ENCODE data around the gene HSP90AB1.

The HSP90AB1 gene

DNA sequence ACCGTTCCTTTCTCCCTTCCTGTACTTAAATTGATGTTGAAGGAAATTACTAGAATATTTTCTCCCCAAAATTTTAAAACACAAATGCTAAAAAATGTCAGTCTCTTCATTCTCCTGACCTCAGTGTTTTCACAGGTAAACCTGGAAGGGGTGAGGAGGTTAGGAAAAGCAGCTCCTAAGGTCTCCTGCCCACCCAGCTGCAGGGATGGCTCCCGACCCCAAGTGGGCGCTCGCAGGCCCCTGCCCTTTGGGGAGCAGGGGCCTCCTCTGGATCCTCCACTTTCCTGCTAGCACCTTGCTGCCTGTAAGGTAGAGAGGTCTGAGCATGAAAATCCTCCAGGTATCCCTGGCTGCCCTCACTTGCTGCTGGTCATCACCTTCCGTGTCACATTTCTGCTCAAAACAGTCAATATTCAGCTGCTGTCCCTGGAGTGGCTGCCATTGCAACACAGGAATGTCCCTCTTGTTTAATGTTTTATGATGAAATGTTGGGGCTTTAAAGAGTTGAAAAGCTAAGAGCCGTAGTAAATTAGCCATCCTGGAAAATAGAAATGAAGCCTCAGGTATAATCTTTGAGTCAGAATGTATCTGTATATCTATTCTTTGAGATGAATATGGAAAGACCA is 10.9 kb upstream of the HSP90AB1 start:
- DNase-seq (ENCODE audit: low read depth): no peak

DNA sequence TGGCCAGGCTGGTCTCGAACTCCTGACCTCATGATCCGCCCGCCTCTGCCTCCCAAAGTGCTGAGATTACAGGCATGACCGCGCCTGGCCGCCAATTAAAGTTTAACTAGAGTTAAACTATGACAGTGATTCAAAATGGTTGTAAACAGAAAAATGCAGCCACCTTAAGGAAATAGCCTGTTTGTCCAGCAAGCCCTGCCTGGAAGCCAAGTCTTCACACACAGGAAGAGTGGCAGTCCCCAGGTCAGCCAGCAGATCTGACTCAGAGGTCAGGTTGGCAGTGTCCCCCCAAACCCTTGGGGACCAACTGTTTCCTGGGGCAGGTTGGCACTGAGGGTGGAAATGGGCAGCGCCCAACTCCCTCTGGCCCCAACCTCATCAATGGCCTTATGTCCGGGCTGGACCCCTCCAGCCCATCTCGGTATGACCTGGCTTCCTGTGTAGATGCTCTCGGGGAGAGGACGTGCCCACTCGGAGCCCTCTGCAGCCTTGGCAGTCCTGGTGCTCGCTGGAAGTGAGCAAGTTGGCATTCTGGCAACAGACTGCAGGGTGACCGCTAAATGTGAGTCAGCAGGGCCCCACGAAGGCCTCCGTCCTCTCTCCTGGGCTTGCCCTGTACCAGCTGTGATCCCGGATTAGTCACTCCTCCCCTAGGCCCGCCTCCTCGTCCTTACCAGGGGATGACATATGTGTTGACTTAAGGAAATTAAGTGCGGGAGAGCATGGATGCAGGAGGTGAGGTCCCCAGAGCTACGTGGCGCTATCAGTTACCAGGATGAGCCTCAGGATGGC is 9.7 kb upstream of the HSP90AB1 start:
- DNase-seq (ENCODE audit: low read depth): peak; percentile 95

DNA sequence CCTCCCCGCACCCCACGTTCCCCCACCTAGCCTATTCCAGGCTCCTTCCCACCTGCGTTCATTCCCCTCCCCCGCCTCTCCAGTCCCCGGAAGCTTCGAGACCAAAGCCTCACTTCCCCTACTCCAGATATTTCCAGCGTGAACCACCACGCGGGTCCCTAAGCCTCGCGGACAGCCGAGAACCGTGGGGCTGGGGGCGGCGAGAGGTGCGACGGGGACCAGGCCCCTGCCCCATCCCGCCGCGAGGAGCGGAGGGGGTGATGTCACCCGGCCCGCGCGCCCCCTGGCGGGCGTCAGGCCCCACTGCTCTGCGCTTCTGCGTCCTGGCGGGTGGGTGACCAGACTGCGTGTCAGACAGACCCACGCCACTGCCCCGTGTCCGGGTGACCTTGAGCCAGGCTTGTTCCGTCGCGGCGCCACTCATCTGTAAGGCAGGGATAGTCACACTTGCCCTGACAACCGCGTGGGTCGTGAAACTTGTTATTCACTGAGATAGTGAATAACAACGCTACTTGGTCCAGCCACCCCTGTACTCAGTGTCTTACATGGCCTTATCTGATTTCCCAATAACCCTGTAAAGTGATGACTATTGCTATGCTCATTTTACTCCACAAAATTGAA is 9.0 kb upstream of the HSP90AB1 start:
- peak; percentile 44 for DNase-seq (ENCODE audit: low read depth)

DNA sequence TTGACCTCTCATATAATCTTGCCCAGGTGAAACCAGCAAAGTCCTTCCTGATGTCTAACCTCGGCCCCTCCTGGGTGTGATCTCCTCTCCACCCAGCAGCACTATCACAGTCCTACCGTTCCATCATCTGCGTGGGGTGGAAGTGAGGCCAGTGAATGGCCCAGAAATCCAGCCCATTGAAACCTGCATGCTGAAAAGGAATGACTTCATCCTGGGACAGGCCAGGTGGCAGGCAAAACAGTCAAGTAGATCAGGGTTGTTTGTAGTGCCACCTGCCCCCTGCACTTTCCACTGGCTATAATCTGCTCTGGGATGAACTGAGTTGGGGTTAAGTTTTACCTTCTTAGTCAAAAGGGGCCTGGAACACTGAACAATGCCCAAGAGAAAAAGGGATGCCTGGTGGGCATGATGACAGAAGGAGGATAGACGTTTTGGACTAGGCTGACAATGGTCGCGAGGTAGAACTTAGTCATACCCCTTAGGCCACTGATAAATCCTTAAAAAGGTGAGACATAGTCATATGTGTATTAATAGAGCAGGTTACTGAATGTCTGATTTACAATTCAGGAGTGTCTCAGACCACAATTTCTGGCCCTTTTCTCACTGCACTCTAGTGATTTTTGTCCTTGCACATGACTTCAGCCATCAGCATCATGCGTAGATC is 8.1 kb upstream of the HSP90AB1 start:
- no peak for DNase-seq (ENCODE audit: low read depth)

DNA sequence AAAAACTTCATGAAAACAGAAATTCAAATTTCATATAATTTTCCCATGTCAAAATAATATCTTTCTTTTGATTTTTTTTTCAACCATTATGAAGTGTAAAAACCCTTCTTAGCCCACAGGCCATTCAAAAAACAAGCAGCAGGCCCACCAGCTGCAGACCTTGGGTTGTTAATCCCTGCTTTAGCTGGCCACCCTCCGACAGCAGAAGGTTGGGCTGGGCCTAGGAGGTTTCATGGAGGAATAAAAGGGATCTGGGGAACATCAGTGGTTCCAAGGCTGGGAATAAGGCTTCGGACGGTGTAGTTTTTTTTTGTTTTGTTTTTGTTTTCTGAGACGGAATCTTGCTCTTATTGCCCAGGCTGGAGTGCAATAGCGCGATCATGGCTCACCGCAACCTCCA is 3.6 kb upstream of the HSP90AB1 start:
- no peak for DNase-seq (ENCODE audit: low read depth)

DNA sequence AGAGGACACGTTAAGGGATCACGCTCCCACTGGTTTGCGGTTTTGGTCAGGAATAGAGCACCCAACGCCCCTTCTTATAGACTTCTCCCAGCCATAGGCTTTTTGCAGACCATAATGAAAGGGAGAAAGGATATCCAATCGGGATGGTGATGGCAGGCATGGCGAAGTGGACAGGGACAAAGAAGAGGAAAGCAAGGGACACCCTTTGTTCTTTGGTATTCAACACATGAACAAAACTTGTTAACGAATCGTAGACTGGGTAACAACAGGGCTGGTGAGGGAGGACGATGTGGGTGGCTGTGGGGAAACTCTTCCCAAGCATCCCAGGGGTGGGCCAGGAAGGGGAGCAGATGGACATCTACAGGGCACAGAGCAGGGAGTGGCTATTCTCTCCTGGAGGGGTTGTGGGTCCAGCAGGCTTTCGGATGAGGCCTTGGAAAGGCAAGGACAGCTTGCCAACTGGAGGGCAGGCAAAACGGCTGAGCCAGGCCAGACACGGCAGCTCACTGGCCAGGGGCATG is 1.4 kb upstream of the HSP90AB1 start:
- no peak for DNase-seq (ENCODE audit: low read depth)

DNA sequence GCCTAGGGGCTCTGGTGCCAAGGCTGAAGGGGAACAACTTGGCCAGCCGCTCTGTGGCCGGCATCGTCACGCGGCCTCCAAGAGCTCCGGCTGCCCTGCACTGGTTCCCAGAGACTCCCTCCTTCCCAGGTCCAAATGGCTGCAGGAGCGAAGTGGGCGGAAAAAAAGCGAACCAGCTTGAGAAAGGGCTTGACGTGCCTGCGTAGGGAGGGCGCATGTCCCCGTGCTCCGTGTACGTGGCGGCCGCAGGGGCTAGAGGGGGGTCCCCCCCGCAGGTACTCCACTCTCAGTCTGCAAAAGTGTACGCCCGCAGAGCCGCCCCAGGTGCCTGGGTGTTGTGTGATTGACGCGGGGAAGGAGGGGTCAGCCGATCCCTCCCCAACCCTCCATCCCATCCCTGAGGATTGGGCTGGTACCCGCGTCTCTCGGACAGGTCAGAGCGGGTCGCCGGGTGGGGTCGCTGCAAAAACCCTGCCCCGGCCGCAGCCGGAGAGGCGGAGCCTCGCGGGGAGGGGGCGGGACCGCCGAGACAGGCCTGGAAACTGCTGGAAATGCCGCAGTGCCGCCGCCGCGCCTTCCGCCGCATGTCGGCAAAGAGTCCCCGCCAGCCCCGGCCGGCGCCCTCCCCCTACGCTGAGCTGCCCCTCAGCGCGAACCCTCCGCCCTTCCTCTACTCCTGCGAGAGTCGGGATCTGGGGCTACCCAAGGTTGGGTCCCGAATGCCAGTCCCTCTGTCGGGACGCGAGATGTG is 814 bp upstream of the HSP90AB1 start:
- peak; percentile 79 for DNase-seq (ENCODE audit: low read depth)

DNA sequence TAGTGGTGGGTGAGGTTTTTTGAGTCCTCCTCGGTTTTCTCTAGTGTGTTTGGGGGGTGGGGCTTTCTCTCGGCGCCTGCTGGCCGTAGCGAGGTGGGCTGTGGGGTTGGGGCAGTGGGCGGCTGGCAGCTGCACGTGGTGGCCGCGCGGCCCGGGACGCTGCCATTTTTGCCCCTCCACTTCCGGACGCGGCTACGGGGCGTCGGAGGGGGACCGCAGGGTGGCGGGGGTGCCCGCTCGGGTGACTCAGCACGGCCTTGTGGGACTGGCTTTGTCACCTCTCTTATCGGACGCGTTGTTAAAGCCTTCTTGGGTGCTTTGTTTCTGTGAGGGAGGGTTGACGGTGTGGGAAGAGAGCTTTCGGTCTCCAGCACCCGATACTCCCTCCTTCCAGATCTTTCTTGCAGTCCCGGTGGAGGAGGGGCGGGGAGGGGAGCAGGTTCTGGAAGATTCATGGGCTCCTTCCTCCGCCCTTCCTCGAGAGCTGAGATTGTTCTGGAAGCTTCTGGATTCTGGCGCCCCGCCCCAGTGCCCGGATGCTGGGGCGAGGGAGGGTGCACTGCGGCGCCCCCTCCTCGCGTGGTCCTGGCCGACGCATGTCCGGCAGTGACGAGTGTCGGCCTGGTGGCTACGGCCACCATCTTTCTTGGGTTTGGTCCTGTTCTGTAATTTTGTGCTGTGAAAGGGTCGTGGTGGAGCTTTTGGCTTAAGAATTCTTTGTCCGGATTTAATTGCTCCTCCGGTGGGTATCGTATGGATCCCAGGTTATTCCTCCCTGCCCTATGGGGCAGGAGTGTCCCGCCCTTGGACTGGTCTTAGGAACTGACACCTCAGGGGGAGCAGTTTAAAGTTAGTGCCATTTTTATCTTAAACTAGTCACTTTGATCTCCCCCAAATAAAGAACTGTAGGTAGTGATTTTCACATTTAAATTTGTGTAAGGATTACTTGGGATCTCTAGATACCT is 719 bp downstream of the HSP90AB1 start:
- DNase-seq (ENCODE audit: low read depth): peak; percentile 58

DNA sequence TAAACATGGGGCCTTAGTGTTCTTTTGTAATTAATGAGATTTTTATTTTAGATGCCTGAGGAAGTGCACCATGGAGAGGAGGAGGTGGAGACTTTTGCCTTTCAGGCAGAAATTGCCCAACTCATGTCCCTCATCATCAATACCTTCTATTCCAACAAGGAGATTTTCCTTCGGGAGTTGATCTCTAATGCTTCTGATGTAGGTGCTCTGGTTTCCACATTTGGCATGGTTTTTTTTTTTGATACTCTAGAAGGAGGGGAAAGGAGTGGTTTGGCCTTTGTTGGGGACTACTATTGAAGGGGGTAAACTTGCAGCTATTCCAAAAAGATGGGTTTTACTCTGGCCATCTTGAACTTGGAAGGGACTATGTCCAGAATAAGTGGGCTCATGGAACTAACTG is 1.7 kb downstream of the HSP90AB1 start:
- no peak for DNase-seq (ENCODE audit: low read depth)

DNA sequence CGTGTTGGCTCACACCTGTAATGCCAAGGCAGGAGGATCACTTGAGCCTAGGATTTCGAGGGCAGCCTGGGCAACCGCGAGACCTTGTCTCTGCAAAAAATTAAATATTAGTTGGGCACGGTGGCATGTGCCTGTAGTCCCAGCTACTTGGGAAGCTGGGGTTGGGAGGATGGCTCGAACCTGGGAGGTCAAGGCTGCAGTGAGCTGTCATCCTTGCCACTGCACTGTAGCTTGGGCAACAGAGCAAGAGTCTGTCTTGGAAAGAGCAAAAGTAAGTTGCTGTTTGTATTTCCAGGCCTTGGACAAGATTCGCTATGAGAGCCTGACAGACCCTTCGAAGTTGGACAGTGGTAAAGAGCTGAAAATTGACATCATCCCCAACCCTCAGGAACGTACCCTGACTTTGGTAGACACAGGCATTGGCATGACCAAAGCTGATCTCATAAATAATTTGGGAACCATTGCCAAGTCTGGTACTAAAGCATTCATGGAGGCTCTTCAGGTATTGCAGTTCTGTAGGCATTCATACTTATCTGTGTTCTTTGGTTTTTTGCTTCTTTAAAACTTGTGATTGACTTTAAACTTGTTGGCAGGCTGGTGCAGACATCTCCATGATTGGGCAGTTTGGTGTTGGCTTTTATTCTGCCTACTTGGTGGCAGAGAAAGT is 2.3 kb downstream of the HSP90AB1 start:
- no peak for DNase-seq (ENCODE audit: low read depth)

DNA sequence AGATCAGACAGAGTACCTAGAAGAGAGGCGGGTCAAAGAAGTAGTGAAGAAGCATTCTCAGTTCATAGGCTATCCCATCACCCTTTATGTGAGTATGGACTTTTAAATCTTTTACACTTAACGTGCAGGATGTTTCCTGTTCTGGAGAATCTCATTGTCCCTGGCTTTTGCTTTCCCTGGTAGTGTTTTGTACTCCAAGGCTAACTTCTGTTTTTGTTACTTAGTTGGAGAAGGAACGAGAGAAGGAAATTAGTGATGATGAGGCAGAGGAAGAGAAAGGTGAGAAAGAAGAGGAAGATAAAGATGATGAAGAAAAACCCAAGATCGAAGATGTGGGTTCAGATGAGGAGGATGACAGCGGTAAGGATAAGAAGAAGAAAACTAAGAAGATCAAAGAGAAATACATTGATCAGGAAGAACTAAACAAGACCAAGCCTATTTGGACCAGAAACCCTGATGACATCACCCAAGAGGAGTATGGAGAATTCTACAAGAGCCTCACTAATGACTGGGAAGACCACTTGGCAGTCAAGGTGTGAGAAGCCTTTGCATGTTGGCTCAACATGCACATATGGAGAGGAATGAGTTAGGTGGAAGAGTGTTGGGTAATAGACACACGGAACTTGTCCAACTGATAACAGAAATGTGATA is 3.3 kb downstream of the HSP90AB1 start:
- no peak for DNase-seq (ENCODE audit: low read depth)

DNA sequence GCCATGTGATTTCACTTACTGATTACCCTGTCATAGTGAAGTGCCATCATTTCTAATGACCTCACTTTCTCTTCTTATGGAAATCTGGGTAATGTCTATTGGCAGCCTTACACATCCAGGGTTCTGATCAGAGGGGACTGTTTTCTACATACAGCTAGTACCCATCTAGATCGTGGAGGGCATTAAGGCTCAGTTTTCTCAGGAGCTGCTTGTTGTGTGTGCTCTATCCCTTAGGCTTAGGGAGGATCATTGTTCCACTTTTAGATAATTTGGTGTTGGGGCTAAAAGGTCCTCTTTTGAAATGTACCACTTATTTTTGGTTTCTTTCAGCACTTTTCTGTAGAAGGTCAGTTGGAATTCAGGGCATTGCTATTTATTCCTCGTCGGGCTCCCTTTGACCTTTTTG is 3.8 kb downstream of the HSP90AB1 start:
- no peak for DNase-seq (ENCODE audit: low read depth)

DNA sequence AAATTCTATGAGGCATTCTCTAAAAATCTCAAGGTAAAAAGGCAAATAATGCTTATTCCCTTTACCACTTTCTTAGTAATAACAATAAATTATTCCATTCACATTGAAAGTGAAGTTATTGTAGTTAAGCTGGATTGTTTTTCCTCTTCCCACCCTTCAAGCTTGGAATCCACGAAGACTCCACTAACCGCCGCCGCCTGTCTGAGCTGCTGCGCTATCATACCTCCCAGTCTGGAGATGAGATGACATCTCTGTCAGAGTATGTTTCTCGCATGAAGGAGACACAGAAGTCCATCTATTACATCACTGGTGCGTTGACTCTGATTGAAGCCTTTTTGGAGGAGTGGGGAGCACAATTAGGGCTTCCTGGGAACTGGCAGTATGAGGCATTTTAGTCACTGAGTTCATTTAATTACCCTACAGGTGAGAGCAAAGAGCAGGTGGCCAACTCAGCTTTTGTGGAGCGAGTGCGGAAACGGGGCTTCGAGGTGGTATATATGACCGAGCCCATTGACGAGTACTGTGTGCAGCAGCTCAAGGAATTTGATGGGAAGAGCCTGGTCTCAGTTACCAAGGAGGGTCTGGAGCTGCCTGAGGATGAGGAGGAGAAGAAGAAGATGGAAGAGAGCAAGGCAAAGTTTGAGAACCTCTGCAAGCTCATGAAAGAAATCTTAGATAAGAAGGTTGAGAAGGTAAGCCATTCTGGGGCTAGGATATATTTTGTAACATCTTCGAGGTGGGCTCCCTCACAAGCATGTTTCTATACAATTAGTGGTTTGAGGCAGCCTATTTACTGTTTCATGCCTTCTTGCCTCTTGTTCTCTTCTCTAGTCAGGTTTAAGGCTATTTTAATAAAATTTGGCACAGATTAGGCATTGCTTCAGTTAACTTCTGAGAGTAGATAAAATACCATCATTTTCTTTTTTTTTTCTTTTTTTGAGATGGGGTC is 4.9 kb downstream of the HSP90AB1 start:
- DNase-seq (ENCODE audit: low read depth): no peak

DNA sequence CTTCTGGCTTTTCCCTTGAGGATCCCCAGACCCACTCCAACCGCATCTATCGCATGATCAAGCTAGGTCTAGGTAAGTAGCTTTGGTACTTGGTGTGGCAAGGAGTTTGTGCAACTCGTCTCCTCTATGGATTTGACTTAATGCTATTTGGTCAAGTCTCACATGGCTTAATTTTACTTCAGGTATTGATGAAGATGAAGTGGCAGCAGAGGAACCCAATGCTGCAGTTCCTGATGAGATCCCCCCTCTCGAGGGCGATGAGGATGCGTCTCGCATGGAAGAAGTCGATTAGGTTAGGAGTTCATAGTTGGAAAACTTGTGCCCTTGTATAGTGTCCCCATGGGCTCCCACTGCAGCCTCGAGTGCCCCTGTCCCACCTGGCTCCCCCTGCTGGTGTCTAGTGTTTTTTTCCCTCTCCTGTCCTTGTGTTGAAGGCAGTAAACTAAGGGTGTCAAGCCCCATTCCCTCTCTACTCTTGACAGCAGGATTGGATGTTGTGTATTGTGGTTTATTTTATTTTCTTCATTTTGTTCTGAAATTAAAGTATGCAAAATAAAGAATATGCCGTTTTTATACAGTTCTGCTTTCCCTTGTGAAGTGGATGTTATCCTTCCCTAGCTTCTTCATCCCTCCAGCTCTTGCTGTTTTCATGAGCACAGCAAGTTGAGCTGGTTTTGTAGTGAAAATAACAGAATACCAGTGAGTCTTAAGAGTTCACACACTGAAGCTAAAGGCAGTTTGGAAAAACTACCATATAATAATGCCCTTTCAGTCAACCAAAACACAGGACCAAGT is 6.6 kb downstream of the HSP90AB1 start:
- DNase-seq (ENCODE audit: low read depth): no peak

DNA sequence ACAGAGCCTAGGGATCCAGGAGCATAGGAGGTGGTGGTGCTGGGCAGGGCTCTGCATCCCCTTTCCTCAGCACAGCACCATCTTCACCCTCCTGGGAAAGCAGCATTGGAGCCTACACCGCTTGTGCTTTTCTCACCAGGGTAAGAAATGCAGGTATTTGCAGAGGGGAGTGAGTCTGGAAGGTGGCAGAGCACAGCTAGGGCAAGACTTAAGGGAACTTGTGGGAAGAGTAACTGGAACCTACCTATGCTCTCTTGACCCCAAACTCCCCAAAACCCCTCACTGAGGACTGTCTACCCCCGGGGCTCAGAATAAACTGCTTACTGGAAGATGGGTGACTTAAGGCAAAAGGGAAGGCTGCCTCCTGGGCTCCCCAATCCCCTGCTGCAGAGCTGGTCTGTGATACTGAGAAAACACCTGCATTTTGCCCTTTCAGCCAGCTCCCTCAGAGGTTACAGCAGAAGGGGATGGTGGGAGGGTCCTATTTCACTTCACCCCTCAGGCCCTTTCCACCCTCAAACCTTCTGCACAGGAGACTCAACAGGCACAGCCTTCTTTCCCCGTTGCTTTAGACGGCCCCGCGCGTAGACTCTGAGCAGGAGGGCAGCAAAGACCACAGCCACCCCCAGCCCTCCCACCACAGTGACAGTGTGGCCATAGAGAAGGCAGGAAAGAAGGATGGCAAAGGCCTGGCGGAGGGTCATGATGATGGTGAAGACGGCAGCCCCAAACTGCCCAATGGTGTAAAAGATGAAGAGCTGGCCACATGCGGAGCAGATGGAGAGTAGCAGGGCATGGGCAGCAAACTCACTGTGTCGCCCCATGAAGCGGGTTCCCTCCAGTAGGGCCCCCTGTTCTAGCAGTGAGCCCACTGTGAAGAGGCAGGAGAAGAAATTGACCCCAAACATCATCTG is 7.5 kb downstream of the HSP90AB1 start:
- no peak for DNase-seq (ENCODE audit: low read depth)

DNA sequence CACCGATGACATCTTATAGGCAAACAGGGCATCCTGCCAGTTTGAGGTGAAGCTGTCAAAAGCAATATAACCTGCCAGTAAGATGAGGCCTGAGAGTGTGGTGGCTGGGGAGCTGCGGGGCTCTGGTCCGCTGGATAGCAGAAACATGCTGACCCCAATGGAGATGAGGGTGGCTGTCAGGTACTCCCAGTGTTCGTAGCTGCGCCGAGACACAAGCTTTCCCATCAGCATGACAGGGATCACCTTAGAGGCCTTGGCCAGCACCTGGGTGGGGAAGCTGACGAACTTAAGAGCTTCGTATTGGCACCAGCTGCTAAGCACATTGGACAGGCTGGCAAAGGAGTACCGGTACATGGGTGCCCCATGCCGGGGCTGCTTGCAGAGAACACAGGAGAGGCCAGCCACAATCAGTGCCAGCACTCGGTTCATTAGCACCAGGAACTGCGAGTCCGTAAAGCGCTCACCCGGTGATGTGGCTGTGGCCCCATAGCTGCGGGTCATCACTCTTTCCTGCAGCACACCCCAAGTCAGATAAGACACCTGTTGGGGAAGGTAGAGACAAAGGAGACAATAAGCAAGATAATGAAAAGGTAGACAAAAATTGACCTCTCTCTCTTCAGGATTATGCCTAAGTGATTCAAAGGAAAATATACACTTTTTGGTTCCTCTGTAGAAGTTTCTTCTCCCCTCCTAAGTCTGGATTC is 8.4 kb downstream of the HSP90AB1 start:
- no peak for DNase-seq (ENCODE audit: low read depth)
